Adrenal gland (tissue), 12 donors: ENCODE measurements around the gene KRCC1. TPM values are rescaled to one million over a fixed set of nuclear protein-coding genes. Genes with fewer than 3 reads are reported as not detected.

Experiments
- DNase-seq, 7 donors: peaks; one replicate each; pipeline ENCODE4 v3.0.0-alpha.2; 2019 to 2020
- H3K27ac ChIP-seq, 5 donors: fragments of 200-600 bp; sonication (generic) in 4 of 5; 1 replicate in 3 of 5; 2 replicates in 2 of 5; pipeline versions ENCODE4 v1.5.1 to v1.8.0; 2016 to 2020; ENCODE audit warnings: mild to moderate bottlenecking in 1 of 5
- H3K27me3 ChIP-seq: fragments of 200-600 bp; 2 replicates; pipeline ENCODE4 v1.8.0; 2021
- H3K36me3 ChIP-seq, 2 donors: fragments of 200-600 bp; replicated peaks in 1 of 2; 1 replicate in 1 of 2; 2 replicates in 1 of 2; pipeline versions ENCODE4 v1.5.1 to v1.8.0; 2018 to 2022
- H3K4me1 ChIP-seq, 2 donors: fragments of 200-600 bp; replicated peaks in 1 of 2; 1 replicate in 1 of 2; 2 replicates in 1 of 2; pipeline versions ENCODE4 v1.5.1 to v1.8.0; 2018 to 2021
- H3K4me3 ChIP-seq, 4 donors: fragments of 200-600 bp; sonication (generic) in 3 of 4; one replicate each; pipeline ENCODE4 v1.5.1; 2016 to 2018
- H3K9me3 ChIP-seq, 3 donors: fragments of 200-600 bp; sonication (generic) in 1 of 3; replicated peaks in 1 of 3; 1 replicate in 2 of 3; 2 replicates in 1 of 3; pipeline versions ENCODE4 v1.5.1 to v1.8.0; 2016 to 2021
- CTCF ChIP-seq, 6 experiments: fragments of 450-650 bp in 4 of 6; fragments of 200-600 bp in 2 of 6; sonication (generic) in 1 of 6; IDR thresholded peaks; 1 replicate in 5 of 6; 2 replicates in 1 of 6; pipeline versions ENCODE4 v1.5.1 to v1.8.0; 2016 to 2021; ENCODE audit warnings: antibody characterized with exemption in 6 of 6, mild to moderate bottlenecking in 2 of 6, moderate library complexity in 1 of 6
- POLR2A ChIP-seq, 2 donors: fragments of 450-650 bp; IDR thresholded peaks; one replicate each; pipeline ENCODE4 v1.6.1; 2017; ENCODE audit warnings: antibody characterized with exemption in 2 of 2, mild to moderate bottlenecking in 2 of 2, moderate library complexity in 1 of 2
- WGBS, 4 donors: extraction: QIAGEN DNeasy Blood & Tissue Kit in 2 of 4; methylation state at CpG; one replicate each; pipeline versions ENCODE4 v1.1.5 to v1.1.7; 2013 to 2017; 5-methylcytosine and 5-hydroxymethylcytosine counted together
- intact Hi-C, 2 donors: fragments of 100-400 bp; cut with DNase I; formaldehyde crosslinking; loops; one replicate each; pipeline versions ENCODE4 v1.14.1 to v1.15.0; 2022 to 2023
- polyA plus RNA-seq, 3 donors: library from polyadenylated mRNA; stranded (reverse); fragments of 200-250 nt in 2 of 3; fragments of 350-450 nt in 1 of 3; fragmentation: Illumina TruSeq in 1 of 3; extraction: RNeasy Lipid Tissue Mini Kit (QIAGEN cat#74804) in 1 of 3; gene quantifications; one replicate each; pipeline ENCODE4 v1.2.3, GENCODE V29; 2013 to 2014
- total RNA-seq, 9 donors: library from RNA; depleted of rRNA in 4 of 9; stranded (reverse); fragments of >200 nt in 4 of 9; fragments of 120-200 nt in 1 of 9; fragmentation: NEBNext Ultra II Directional in 1 of 9; extraction: Animal tissue kit (Norgen Biotek cat#: 25700) in 1 of 9; gene quantifications; one replicate each; pipeline versions ENCODE4 v1.1.0 to v1.2.4, GENCODE V29; 2013 to 2023
- donor health status: healthy with polysubstance abuse.
- donor health status: Bipolar disorder and iron deficiency.
- donor health status: DM: yes; HTN: yes; CAD: no.
- donor health status: DM: no; HTN: no; CAD: no.
- donor health status: DM: no; HTN: no; CAD: no.
- donor health status: DM: yes; HTN: yes; CAD: no.

The KRCC1 gene
- total and polyA plus RNA-seq, 12 donors = 12.0 to 40.2 (median 20.5) TPM

DNA sequence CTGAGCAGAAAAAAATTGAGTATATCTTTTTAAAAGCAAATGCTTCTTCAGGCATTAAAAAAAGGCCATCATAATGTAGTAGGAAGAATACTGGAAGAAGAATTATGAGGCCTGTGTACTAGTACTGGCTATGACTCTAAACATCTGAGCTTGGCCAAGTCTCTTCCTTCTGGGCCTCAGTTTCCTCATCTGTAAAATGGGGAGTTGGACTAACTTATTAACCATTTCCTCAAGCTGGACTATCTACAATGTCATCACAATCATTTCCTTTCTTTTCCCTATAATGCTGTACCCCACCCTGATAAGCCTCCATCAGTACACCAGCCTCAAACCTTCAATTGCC is 42.9 kb upstream of the KRCC1 start:
- H3K36me3 ChIP-seq = no peaks in the 10 kb centered on the region
- H3K4me1 ChIP-seq = no peaks in the 10 kb centered on the region
- H3K27ac ChIP-seq = no peak overlapping the region
- TF ChIP-seq CTCF (IDR thresholded peaks at IDR 0.05) (no peak), POLR2A (IDR thresholded peaks at IDR 0.05) (no peak)
- H3K27me3 ChIP-seq = no peaks in the 10 kb centered on the region
- no peak overlapping the region for H3K4me3 ChIP-seq
- no peaks in the 10 kb centered on the region for H3K9me3 ChIP-seq
- intact Hi-C loops = no loop called here
- DNase-seq = no peak

- 55 to 72% (median 61%) methylated on average over 4 of the region's 4 CpGs for WGBS, 4 donors
- Histone ChIP-seq H3K27me3 (no peaks in the 10 kb centered on the region), H3K27ac (no peak overlapping the region), H3K4me1 (no peaks in the 10 kb centered on the region), H3K9me3 (no peaks in the 10 kb centered on the region), H3K4me3 (no peak overlapping the region), H3K36me3 (no peaks in the 10 kb centered on the region)
- intact Hi-C loops = no loop called here
- TF ChIP-seq POLR2A (IDR thresholded peaks at IDR 0.05) (no peak), CTCF (IDR thresholded peaks at IDR 0.05) (no peak)
- no peak for DNase-seq
Measured at GRCh38 chr2:88097891-88098557, 42.4 kb upstream of the KRCC1 start.

DNA sequence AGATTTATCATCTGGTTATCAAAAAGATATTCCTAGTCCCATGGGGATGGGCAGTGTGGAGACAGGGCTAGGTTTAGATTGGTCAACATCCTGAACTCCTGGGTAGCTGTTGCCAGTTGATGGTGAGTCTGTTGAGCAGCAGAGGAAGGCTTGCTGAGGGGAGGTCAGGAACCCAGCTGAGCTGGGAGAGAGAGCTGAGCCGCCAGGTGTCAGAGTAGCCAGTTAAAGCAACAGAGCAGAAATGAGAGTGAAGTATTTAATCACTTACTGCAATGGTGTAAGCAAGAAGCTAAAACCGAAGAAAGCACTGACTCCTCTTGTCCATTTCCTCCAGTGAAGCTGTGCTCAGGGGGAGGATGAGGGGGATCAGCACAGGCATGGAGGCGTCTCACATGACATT is 41.6 kb upstream of the KRCC1 start:
- no peaks in the 10 kb centered on the region for H3K4me1 ChIP-seq
- no peaks in the 10 kb centered on the region for H3K36me3 ChIP-seq
- DNase-seq = no peak
- TF ChIP-seq CTCF (IDR thresholded peaks at IDR 0.05) (no peak), POLR2A (IDR thresholded peaks at IDR 0.05) (no peak)
- intact Hi-C loops = no loop called here
- H3K27me3 ChIP-seq = no peaks in the 10 kb centered on the region
- H3K9me3 ChIP-seq = no peaks in the 10 kb centered on the region
- H3K4me3 ChIP-seq = no peak overlapping the region
- no peak overlapping the region for H3K27ac ChIP-seq
- 73 to 79% (median 78%) methylated on average over 2 to 3 of the region's 3 CpGs for WGBS, 4 donors

DNA sequence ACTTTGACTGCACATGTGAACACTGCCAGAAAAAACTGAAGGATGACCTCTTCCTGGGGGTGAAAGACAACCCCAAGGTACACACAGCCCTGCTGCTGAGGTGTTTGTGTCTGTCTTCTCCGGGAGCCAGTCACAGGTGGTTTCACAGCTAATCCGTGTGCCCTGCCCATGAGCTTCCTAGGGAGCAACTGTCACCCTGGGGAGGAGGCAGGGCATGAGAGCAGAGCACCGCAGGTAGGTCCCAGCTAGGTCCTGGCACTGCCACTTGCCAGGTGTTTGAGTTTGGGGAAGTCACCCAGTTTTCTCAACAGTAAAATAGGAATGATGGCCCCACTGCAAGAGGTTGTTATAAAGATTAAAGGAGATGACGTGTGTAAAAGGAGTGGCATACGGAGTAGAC is 41.1 kb upstream of the KRCC1 start:
- H3K4me3 ChIP-seq = no peak overlapping the region
- DNase-seq = no peak
- no peaks in the 10 kb centered on the region for H3K36me3 ChIP-seq
- no peaks in the 10 kb centered on the region for H3K9me3 ChIP-seq
- intact Hi-C loops = no loop called here
- 73 to 94% (median 82%) methylated on average over 4 to 5 of the region's 5 CpGs for WGBS, 4 donors
- TF ChIP-seq CTCF (IDR thresholded peaks at IDR 0.05) (no peak), POLR2A (IDR thresholded peaks at IDR 0.05) (no peak)
- H3K27ac ChIP-seq = no peak overlapping the region
- no peaks in the 10 kb centered on the region for H3K27me3 ChIP-seq
- no peaks in the 10 kb centered on the region for H3K4me1 ChIP-seq
